Cardiac fibroblast (primary cell): ENCODE measurements around the gene NTRK3.

Experiments
- DNase-seq, 2 donors: peaks; one replicate each; pipeline versions ENCODE4 v3.0.0 to v3.0.0-alpha.2; 2010; ENCODE audit warnings: low read depth in 2 of 2
- H3K4me3 ChIP-seq, 2 donors: replicated peaks in 1 of 2; 1 replicate in 1 of 2; 2 replicates in 1 of 2; pipeline ENCODE4 v1.5.1; 2011; ENCODE audit warnings: low read depth in 2 of 2, low read length in 2 of 2, mild to moderate bottlenecking in 2 of 2, moderate library complexity in 1 of 2
- CTCF ChIP-seq: IDR thresholded peaks from one replicate; pipeline ENCODE4 v1.5.1; 2011; ENCODE audit warnings: low read depth, mild to moderate bottlenecking, low read length, inconsistent platforms

NTRK3 gene

GRCh38 chr15:88221836-88222235 lies 34.7 kb downstream of the NTRK3 start:
- H3K4me3 ChIP-seq, result no peak overlapping the region
- no peak for DNase-seq
- no peak for TF ChIP-seq CTCF

GRCh38 chr15:88220443-88221335 lies 35.9 kb downstream of the NTRK3 start:
- no peak for DNase-seq
- no peak overlapping the region for H3K4me3 ChIP-seq
- no peak for TF ChIP-seq CTCF

GRCh38 chr15:88219623-88220022 lies 36.9 kb downstream of the NTRK3 start:
- no peak overlapping the region for H3K4me3 ChIP-seq
- TF ChIP-seq CTCF, result no peak
- DNase-seq, result no peak

- DNase-seq, result no peak
- TF ChIP-seq CTCF, result no peak
- H3K4me3 ChIP-seq, result no peak overlapping the region
Observed at GRCh38 chr15:88218557-88219221, 37.9 kb downstream of the NTRK3 start.

GRCh38 chr15:88215066-88215648 lies 41.4 kb downstream of the NTRK3 start:
- no peak for DNase-seq
- H3K4me3 ChIP-seq, result no peak overlapping the region
- TF ChIP-seq CTCF, result no peak

- H3K4me3 ChIP-seq, result no peak overlapping the region
- TF ChIP-seq CTCF, result no peak
- DNase-seq, result no peak
Observed at GRCh38 chr15:88209111-88209510, 47.4 kb downstream of the NTRK3 start.
